IMR-90 (cell line): ENCODE data around the gene JMJD1C. TPM values are rescaled to one million over a fixed set of nuclear protein-coding genes. Genes with fewer than 3 reads are reported as not detected.

Experiments
- ATAC-seq: fragments of 200-7000 bp; cut with Tn5 transposase; 2 replicates; pipeline ENCODE4 v1.9.1; 2020; ENCODE audit warnings: low read depth, mild to moderate bottlenecking, moderate library complexity
- BruUV-seq: library from RNA; stranded (reverse); fragments of 400-500 nt; replicated peaks from 2 replicates; lab custom pipeline; 2021; lab: Mats Ljungman, UMichigan
- CTCF ChIA-PET: fragments of 300-600 bp; formaldehyde crosslinking; extraction: SDS; loops from one replicate; lab custom pipeline; 2021; ENCODE audit warnings: antibody characterized with exemption; lab: Yijun Ruan, JAX
- POLR2A ChIA-PET: fragments of 300-600 bp; sonication (Branson Sonifier 250); formaldehyde crosslinking; loops from one replicate; lab custom pipeline; 2022; ENCODE audit warnings: antibody characterized with exemption; ENCODE audit not compliant: unreplicated experiment; lab: Charles Lee
- DNase-seq: peaks from one replicate; pipeline ENCODE4 v3.0.0; 2013
- H2AFZ ChIP-seq: replicated peaks from 2 replicates; pipeline ENCODE3; 2013; ENCODE audit warnings: low read length, mild to moderate bottlenecking; ENCODE audit not compliant: poor library complexity
- H2AK5ac ChIP-seq: 2 replicates; pipeline ENCODE4 v1.6.1; 2013; ENCODE audit warnings: low read depth, low read length, inconsistent platforms
- H2AK9ac ChIP-seq: replicated peaks from 2 replicates; pipeline ENCODE3; 2013; ENCODE audit warnings: mild to moderate bottlenecking, low read depth, low read length, moderate library complexity; ENCODE audit not compliant: poor library complexity
- H2BK120ac ChIP-seq: 2 replicates; pipeline ENCODE4 v1.6.1; 2013; ENCODE audit warnings: low read depth, low read length, inconsistent platforms
- H2BK15ac ChIP-seq: 3 replicates; pipeline ENCODE4 v1.6.1; 2013; ENCODE audit warnings: low read depth, low read length, inconsistent platforms
- H2BK20ac ChIP-seq: 2 replicates; pipeline ENCODE4 v1.6.1; 2013; ENCODE audit warnings: low read depth, mild to moderate bottlenecking, inconsistent platforms, low read length, moderate library complexity
- H2BK5ac ChIP-seq: 2 replicates; pipeline ENCODE4 v1.6.1; 2013; ENCODE audit warnings: mild to moderate bottlenecking, low read depth, low read length, inconsistent platforms; ENCODE audit not compliant: poor library complexity, severe bottlenecking
- H3K14ac ChIP-seq: replicated peaks from 2 replicates; pipeline ENCODE4 v1.6.1; 2013; ENCODE audit warnings: low read depth, low read length, inconsistent platforms
- H3K18ac ChIP-seq: 2 replicates; pipeline ENCODE4 v1.6.1; 2013; ENCODE audit warnings: low read depth, low read length, control low read depth
- H3K23ac ChIP-seq: 2 replicates; pipeline ENCODE4 v1.6.1; 2013; ENCODE audit warnings: low read depth, low read length, inconsistent platforms
- H3K27ac ChIP-seq: 2 replicates; pipeline ENCODE4 v1.5.1; 2013; ENCODE audit warnings: mild to moderate bottlenecking, control low read depth, low read length; ENCODE audit not compliant: insufficient read depth
- H3K27me3 ChIP-seq: 2 replicates; pipeline ENCODE4 v1.6.1; 2013; ENCODE audit warnings: low read length; ENCODE audit not compliant: control insufficient read depth, insufficient read depth
- H3K36me3 ChIP-seq: 2 replicates; pipeline ENCODE4 v1.6.1; 2013; ENCODE audit warnings: low read length, mixed read lengths; ENCODE audit not compliant: control insufficient read depth, insufficient read depth
- H3K4ac ChIP-seq: 2 replicates; pipeline ENCODE4 v1.6.1; 2013; ENCODE audit warnings: low read depth, low read length, inconsistent platforms
- H3K4me1 ChIP-seq: 2 replicates; pipeline ENCODE4 v1.6.1; 2013; ENCODE audit warnings: low read length, mixed read lengths; ENCODE audit not compliant: control insufficient read depth, insufficient read depth
- H3K4me2 ChIP-seq: 2 replicates; pipeline ENCODE4 v1.6.1; 2013; ENCODE audit warnings: low read depth, mild to moderate bottlenecking, control low read depth, low read length, moderate library complexity
- H3K4me3 ChIP-seq: 2 replicates; pipeline ENCODE4 v1.5.1; 2013; ENCODE audit warnings: low read depth, mild to moderate bottlenecking, control low read depth, low read length, moderate library complexity; ENCODE audit not compliant: insufficient read depth
- H3K56ac ChIP-seq: 2 replicates; pipeline ENCODE4 v1.6.1; 2013; ENCODE audit warnings: low read length, inconsistent platforms; ENCODE audit not compliant: insufficient read depth; ENCODE audit errors: extremely low read depth
- H3K79me1 ChIP-seq, 2 experiments: 2 replicates each; pipeline ENCODE4 v1.6.1; 2013; ENCODE audit warnings: low read length in 2 of 2, inconsistent platforms in 1 of 2, low read depth in 1 of 2
- H3K9ac ChIP-seq: 2 replicates; pipeline ENCODE4 v1.6.1; 2013; ENCODE audit warnings: low read depth, low read length, control low read depth
- H3K9me1 ChIP-seq: 2 replicates; pipeline ENCODE4 v1.6.1; 2013; ENCODE audit warnings: low read length, inconsistent platforms; ENCODE audit not compliant: insufficient read depth
- H3K9me3 ChIP-seq: 2 replicates; pipeline ENCODE4 v1.6.1; 2013; ENCODE audit warnings: low read length; ENCODE audit not compliant: control insufficient read depth, insufficient read depth
- H4K20me1 ChIP-seq: 2 replicates; pipeline ENCODE4 v1.6.1; 2013; ENCODE audit warnings: low read length, inconsistent platforms; ENCODE audit not compliant: insufficient read depth
- H4K5ac ChIP-seq: 2 replicates; pipeline ENCODE4 v1.6.1; 2013; ENCODE audit warnings: mild to moderate bottlenecking, low read depth, low read length, control low read depth
- H4K8ac ChIP-seq, 2 experiments: 2 replicates each; pipeline ENCODE4 v1.6.1; 2013; ENCODE audit warnings: low read depth in 2 of 2, low read length in 2 of 2, control low read depth in 1 of 2, inconsistent platforms in 1 of 2
- H4K91ac ChIP-seq: 2 replicates; pipeline ENCODE4 v1.6.1; 2013; ENCODE audit warnings: low read depth, low read length, inconsistent platforms; ENCODE audit not compliant: insufficient read depth
- BHLHE40 ChIP-seq: fragments of 150-350 bp; IDR thresholded peaks from 2 replicates; pipeline ENCODE4 v1.6.1; 2016; ENCODE audit warnings: mild to moderate bottlenecking, low read depth, low read length
- CHD1 ChIP-seq: IDR thresholded peaks from 2 replicates; pipeline ENCODE4 v1.6.1; 2012; ENCODE audit warnings: low read depth, low read length, improper control_type of control experiment
- CTCF ChIP-seq: conservative IDR thresholded peaks from 2 replicates; pipeline ENCODE4 v1.5.1; 2012; ENCODE audit warnings: mild to moderate bottlenecking, low read depth, low read length, improper control_type of control experiment
- ELK1 ChIP-seq: fragments of 150-350 bp; IDR thresholded peaks from 2 replicates; pipeline ENCODE4 v1.6.1; 2016; ENCODE audit warnings: low read depth, mild to moderate bottlenecking, low read length, moderate library complexity, borderline replicate concordance
- MAFK ChIP-seq: IDR thresholded peaks from 2 replicates; pipeline ENCODE4 v1.6.1; 2012; ENCODE audit warnings: low read depth, low read length, improper control_type of control experiment
- RAD21 ChIP-seq: IDR thresholded peaks from 2 replicates; pipeline ENCODE4 v1.6.1; 2012; ENCODE audit warnings: low read length, improper control_type of control experiment
- SMC3 ChIP-seq: fragments of 150-350 bp; IDR thresholded peaks from 2 replicates; pipeline ENCODE4 v1.6.1; 2016; ENCODE audit warnings: low read depth, mild to moderate bottlenecking, antibody characterized with exemption, low read length, moderate library complexity
- WGBS, 2 experiments: methylation state at CpG; one replicate each; pipeline versions ENCODE4 v1.1.5 to v1.1.7; 2013; ENCODE audit warnings: missing lambda C conversion rate in 2 of 2; ENCODE audit not compliant: insufficient read length in 1 of 2; ENCODE audit errors: extremely low coverage in 2 of 2; 5-methylcytosine and 5-hydroxymethylcytosine counted together
- dilution Hi-C: fragments of 300-500 bp; cut with HindIII; formaldehyde crosslinking; loops from one replicate; pipeline ENCODE4 v1.14.3; 2018; ENCODE audit warnings: low sequenced_read_pairs; ENCODE audit not compliant: unreplicated experiment
- in situ Hi-C: fragments of 300-500 bp; cut with MboI; formaldehyde crosslinking; loops from 3 replicates; pipeline ENCODE4 v1.14.3; 2019; ENCODE audit warnings: low sequenced_read_pairs, inconsistent platforms, mixed read lengths
- intact Hi-C: fragments of 100-400 bp; cut with micrococcal nuclease; formaldehyde crosslinking; loops from 2 replicates; pipeline ENCODE4 v1.10.0; 2022
- polyA plus RNA-seq, 3 experiments: library from polyadenylated mRNA; depleted of rRNA; stranded (reverse); fragments of >200 nt; gene quantifications; 2 replicates each; pipeline ENCODE4 v1.2.3, GENCODE V29; 2012; ENCODE audit warnings: low replicate concordance in 1 of 3
- total RNA-seq: library from RNA; depleted of rRNA; stranded (reverse); fragments of >200 nt; gene quantifications from 2 replicates; pipeline ENCODE4 v1.2.3, GENCODE V29; 2012

Gene JMJD1C
- total and polyA plus RNA-seq, 2 of the 4 experiments (the other 2 are of a cell fraction) = 15.6 to 96.8 TPM

- H4K91ac ChIP-seq = no peak overlapping the region
- ChIA-PET POLR2A (no interaction called here), CTCF (interaction anchor here (2.6 to 3.3 kb wide), 2 partner anchors 463 to 465 kb away, joined by 16 to 24 read pairs; no protein-coding TSS in a partner anchor)
- DNase-seq (no peak), ATAC-seq (no peak)
- no peaks in the 10 kb centered on the region for H3K27me3 ChIP-seq
- H3K4me3 ChIP-seq = no peak overlapping the region
- WGBS, 2 experiments = no CpG with 5 or more reads among the region's 7 CpGs
- H3K4me2 ChIP-seq = no peak overlapping the region
- H2AK5ac ChIP-seq = no peak overlapping the region
- no TSS peak for BruUV-seq
- peaks cover 0 to 6% of the 10 kb centered on the region in 2 experiments; a peak in 2 of 4 replicates for H3K79me1 ChIP-seq
- H3K14ac ChIP-seq = no peak overlapping the region
- no peak overlapping the region for H2BK120ac ChIP-seq
- no peak overlapping the region for H3K56ac ChIP-seq
- in situ Hi-C loops (loop anchor here (5.0 kb wide), 1 partner anchor 557 kb away; no protein-coding TSS in a partner anchor), intact Hi-C loops (loop anchor here (2.0 kb wide), 1 partner anchor 552 kb away; no protein-coding TSS in a partner anchor), dilution Hi-C loops (loop anchor here (25.0 kb wide), 2 partner anchors 547 to 553 kb away; no protein-coding TSS in a partner anchor)
- H2BK20ac ChIP-seq = no peak overlapping the region
- no peaks in the 10 kb centered on the region for H3K9me3 ChIP-seq
- H2BK15ac ChIP-seq = no peak overlapping the region
- no peak overlapping the region for H2AK9ac ChIP-seq
- no peak overlapping the region for H2AFZ ChIP-seq
- no peak for TF ChIP-seq CHD1
- TF ChIP-seq BHLHE40 = no peak
- TF ChIP-seq RAD21 = no peak
- no peak for TF ChIP-seq CTCF
- TF ChIP-seq SMC3 = no peak
- TF ChIP-seq MAFK = no peak
- no peak for TF ChIP-seq ELK1
- H3K9ac ChIP-seq = no peak overlapping the region
- H4K5ac ChIP-seq = no peak overlapping the region
- no peak overlapping the region for H3K23ac ChIP-seq
- no peaks in the 10 kb centered on the region for H3K9me1 ChIP-seq
- no peaks in the 10 kb centered on the region for H4K20me1 ChIP-seq
- no peak overlapping the region for H3K27ac ChIP-seq
- no peak overlapping the region for H3K18ac ChIP-seq
- peaks cover 3% of the 10 kb centered on the region; the same call in 1 of the 2 replicates for H3K36me3 ChIP-seq
- no peak overlapping the region for H4K8ac ChIP-seq
- no peak overlapping the region for H2BK5ac ChIP-seq
- H3K4me1 ChIP-seq = 0 out of 2 replicates have a peak, but pooled peaks cover 2% of the 10 kb centered on the region
- no peak overlapping the region for H3K4ac ChIP-seq
Measured at GRCh38 chr10:63165249-63165648, 300.5 kb downstream of the JMJD1C start.
